ENCODE data around the gene ASB18. TPM values are rescaled to one million over a fixed set of nuclear protein-coding genes. Genes with fewer than 3 reads are reported as not detected.

ASB18 gene
- total and polyA plus RNA-seq, 2 of the 8 experiments (the other 6 are each of a cell fraction or from before 2014, with no cell fraction given): not detected

- no peaks in the 10 kb centered on the region for H3K27me3 ChIP-seq (replicated peaks in 1 of 4; ENCODE audit: control insufficient read depth in 3 of 4, extremely low read depth in 1 of 4, insufficient read depth in 3 of 4, low read length in 3 of 4)
- H3K14ac ChIP-seq (ENCODE audit: insufficient read length): no peak overlapping the region
- FAIRE-seq (no peak), DNase-seq (ENCODE audit: low read depth in 1 of 2, low spot score in 2 of 2) (no peak)
- POLR2A ChIA-PET (ENCODE audit: partially characterized antibody): no interaction called here
- no peak overlapping the region for H3K9ac ChIP-seq (replicated peaks in 1 of 4; ENCODE audit: extremely low read depth in 1 of 4, low read depth in 3 of 4, low read length in 3 of 4)
- H4K5ac ChIP-seq (ENCODE audit: insufficient read length, low read depth, low read length): no peak overlapping the region
- H2BK120ac ChIP-seq (replicated peaks; ENCODE audit: low read depth, low read length): no peak overlapping the region
- no peak overlapping the region for H2BK15ac ChIP-seq (ENCODE audit: low read length)
- no peak overlapping the region for H2AFZ ChIP-seq (ENCODE audit: low read length)
- TF ChIP-seq NANOG (IDR thresholded peaks at IDR 0.05; ENCODE audit: insufficient read depth, low read depth, low read length, poor library complexity, severe bottlenecking) (no peak), MAFK (IDR thresholded peaks at IDR 0.05; ENCODE audit: low read depth, low read length) (no peak), KDM5A (IDR thresholded peaks at IDR 0.05; ENCODE audit: low read length) (no peak)
- H3K79me1 ChIP-seq (ENCODE audit: low read depth, low read length): no peaks in the 10 kb centered on the region
- H3K79me2 ChIP-seq (ENCODE audit: control insufficient read depth in 1 of 2, insufficient read depth in 2 of 2, low read length in 2 of 2): no peaks in the 10 kb centered on the region
- H3K23me2 ChIP-seq (ENCODE audit: low read depth, low read length): no peaks in the 10 kb centered on the region
- no peaks in the 10 kb centered on the region for H4K20me1 ChIP-seq (replicated peaks in 1 of 2; ENCODE audit: control insufficient read depth in 1 of 2, insufficient read depth in 2 of 2, low read length in 2 of 2)
- no peak overlapping the region for H2BK5ac ChIP-seq (ENCODE audit: low read depth, low read length)
- H3K4me3 ChIP-seq (ENCODE audit: extremely low read depth in 1 of 4, insufficient read depth in 2 of 4, low read depth in 3 of 4, low read length in 4 of 4): no peak overlapping the region
- H3K9me3 ChIP-seq (ENCODE audit: insufficient read depth in 2 of 2, low read depth in 1 of 2, low read length in 1 of 2): peaks cover 0 to 4% of the 10 kb centered on the region in 2 experiments; a peak in 2 of 4 replicates
- H4K91ac ChIP-seq (replicated peaks; ENCODE audit: insufficient read length, low read length): no peak overlapping the region
- 79% methylated on average over 3 of the region's 3 CpGs; no CpG with 5 or more reads in 1 of the 2 experiments for WGBS, 2 experiments (ENCODE audit: extremely low coverage in 1 of 2, insufficient coverage in 1 of 2, insufficient read length in 1 of 2, insufficient replicate concordance in 2 of 2, low coverage in 1 of 2, low lambda C conversion rate in 2 of 2, missing lambda C conversion rate in 1 of 2)
- no peak overlapping the region for H2AK5ac ChIP-seq (ENCODE audit: low read depth, low read length)
- H3K4me2 ChIP-seq (ENCODE audit: insufficient read depth in 1 of 2, low read depth in 2 of 2, low read length in 2 of 2): no peak overlapping the region
- H4K8ac ChIP-seq (ENCODE audit: extremely low read depth, insufficient read depth, low read length): no peak overlapping the region
- no peak overlapping the region for H3K56ac ChIP-seq (replicated peaks; ENCODE audit: insufficient read length, low read depth, low read length)
- H3K27ac ChIP-seq (ENCODE audit: low read depth, low read length): no peak overlapping the region
- H2BK20ac ChIP-seq (ENCODE audit: low read length): no peak overlapping the region
- no peak overlapping the region for H2BK12ac ChIP-seq (ENCODE audit: low read depth, low read length)
- CTCF ChIA-PET (ENCODE audit: partially characterized antibody): no interaction called here
- H3K4ac ChIP-seq (replicated peaks; ENCODE audit: insufficient read length, low read depth, low read length): no peak overlapping the region
- no peaks in the 10 kb centered on the region for H3K36me3 ChIP-seq (ENCODE audit: control insufficient read depth in 2 of 4, insufficient read depth in 4 of 4, low read length in 3 of 4)
- H3K18ac ChIP-seq (ENCODE audit: extremely low read depth, low read length): no peak overlapping the region
- H3K23ac ChIP-seq (ENCODE audit: insufficient read length): no peak overlapping the region
- no peaks in the 10 kb centered on the region for H3K4me1 ChIP-seq (replicated peaks in 1 of 4; ENCODE audit: control insufficient read depth in 3 of 4, insufficient read depth in 4 of 4, low read length in 3 of 4)
Observed at GRCh38 chr2:236281423-236281822, 17.2 kb upstream of the ASB18 start.

Measured in H1 (cell line).